Measurements from ENCODE around the gene ZBTB12.
A peak's percentile ranks its signal among the peaks of the same experiment; 100 is the strongest.
"Not testable (repeated sequence)": the region's sequence is repeated elsewhere in the genome, so short reads cannot be mapped to it uniquely, and the experiment has no call there.

The ZBTB12 gene

GRCh38 chr6:31919624-31920303 lies 17.9 kb upstream of the ZBTB12 start:
- DNase-seq = no peak

GRCh38 chr6:31918069-31918720 lies 16.3 kb upstream of the ZBTB12 start:
- no peak for DNase-seq

- DNase-seq = no peak
Observed at GRCh38 chr6:31915756-31916155, 13.9 kb upstream of the ZBTB12 start.

- no peak for DNase-seq
Observed at GRCh38 chr6:31915351-31915750, 13.5 kb upstream of the ZBTB12 start.

- DNase-seq = no peak
Observed at GRCh38 chr6:31911826-31912585, 10.1 kb upstream of the ZBTB12 start.

- DNase-seq = not testable (repeated sequence)
Observed at GRCh38 chr6:31909298-31909697, 7.4 kb upstream of the ZBTB12 start.

- no peak for DNase-seq
Observed at GRCh38 chr6:31908791-31909190, 6.9 kb upstream of the ZBTB12 start.

GRCh38 chr6:31908255-31908654 lies 6.4 kb upstream of the ZBTB12 start:
- not testable (repeated sequence) for DNase-seq

GRCh38 chr6:31907158-31907813 lies 5.4 kb upstream of the ZBTB12 start:
- DNase-seq = no peak

- DNase-seq = not testable (repeated sequence)
Observed at GRCh38 chr6:31906727-31907126, 4.8 kb upstream of the ZBTB12 start.

GRCh38 chr6:31906122-31906521 lies 4.2 kb upstream of the ZBTB12 start:
- DNase-seq = no peak

GRCh38 chr6:31905041-31905440 lies 3.2 kb upstream of the ZBTB12 start:
- DNase-seq = no peak

- no peak for DNase-seq
Observed at GRCh38 chr6:31903957-31904356, 2.1 kb upstream of the ZBTB12 start.

- DNase-seq = peak; percentile 56
Observed at GRCh38 chr6:31901415-31901952, 402 bp downstream of the ZBTB12 start.

GRCh38 chr6:31900917-31901414 lies 920 bp downstream of the ZBTB12 start:
- DNase-seq = no peak

- no peak for DNase-seq
Observed at GRCh38 chr6:31899882-31900722, 1.8 kb downstream of the ZBTB12 start.

- DNase-seq = no peak
Observed at GRCh38 chr6:31899215-31899614, 2.7 kb downstream of the ZBTB12 start.

GRCh38 chr6:31898383-31899011 lies 3.4 kb downstream of the ZBTB12 start:
- DNase-seq = peak; percentile 18

GRCh38 chr6:31897612-31898382 lies 4.1 kb downstream of the ZBTB12 start, which contains the start of gene EHMT2:
Gene EHMT2 (minus strand): TSS chr6:31897698. CDS start chr6:31897677, 21 bp downstream.
- DNase-seq = peak; percentile 76

GRCh38 chr6:31896856-31897611 lies 4.9 kb downstream of the ZBTB12 start:
- DNase-seq = no peak

Measured in effector CD4-positive, alpha-beta T cell (primary cell).